Neural progenitor cell (in vitro differentiated cells): ENCODE results near the gene UROS. TPM values are rescaled to one million over a fixed set of nuclear protein-coding genes. Genes with fewer than 3 reads are reported as not detected.

Source experiments
- DNase-seq: peaks from one replicate; pipeline ENCODE4 v3.0.0-alpha.2; 2016; ENCODE audit warnings: low spot score
- H2AFZ ChIP-seq: fragments of 200-600 bp; sonication (generic); replicated peaks from 2 replicates; pipeline ENCODE4 v1.6.1; 2016; ENCODE audit warnings: antibody characterized with exemption
- H3F3A ChIP-seq: fragments of 200-600 bp; sonication (generic); 2 replicates; pipeline ENCODE4 v1.6.1; 2016; ENCODE audit warnings: antibody characterized with exemption, low read depth
- H3K27ac ChIP-seq: fragments of 200-600 bp; sonication (generic); 2 replicates; pipeline ENCODE4 v1.5.1; 2016; ENCODE audit warnings: mild to moderate bottlenecking
- H3K27me3 ChIP-seq: fragments of 200-600 bp; sonication (generic); 2 replicates; pipeline ENCODE4 v1.6.1; 2016; ENCODE audit warnings: mild to moderate bottlenecking, moderate library complexity
- H3K36me3 ChIP-seq: fragments of 200-600 bp; sonication (generic); 2 replicates; pipeline ENCODE4 v1.5.1; 2016
- H3K4me1 ChIP-seq: fragments of 200-600 bp; sonication (generic); 2 replicates; pipeline ENCODE4 v1.6.1; 2016; ENCODE audit warnings: mixed run types
- H3K4me2 ChIP-seq: fragments of 200-600 bp; sonication (generic); 2 replicates; pipeline ENCODE4 v1.6.1; 2016
- H3K4me3 ChIP-seq: fragments of 200-600 bp; sonication (generic); 2 replicates; pipeline ENCODE4 v1.5.1; 2016
- H3K79me2 ChIP-seq: fragments of 200-600 bp; sonication (generic); 2 replicates; pipeline ENCODE4 v1.6.1; 2016; ENCODE audit warnings: low read depth
- H3K9ac ChIP-seq: fragments of 200-600 bp; sonication (generic); 2 replicates; pipeline ENCODE4 v1.6.1; 2016
- H3K9me3 ChIP-seq: fragments of 200-600 bp; sonication (generic); 2 replicates; pipeline ENCODE4 v1.5.1; 2016; ENCODE audit warnings: low read depth
- H4K20me1 ChIP-seq: fragments of 200-600 bp; sonication (generic); 2 replicates; pipeline ENCODE4 v1.6.1; 2016; ENCODE audit warnings: low read depth
- H3K27ac Mint-ChIP-seq: 3 replicates; pipeline ENCODE4 v1.8.0; 2021; ENCODE audit warnings: mixed read lengths
- H3K27me3 Mint-ChIP-seq: 2 replicates; pipeline ENCODE4 v1.8.0; 2022; ENCODE audit warnings: low read depth, mild to moderate bottlenecking, inconsistent platforms, moderate library complexity, mixed read lengths; ENCODE audit not compliant: insufficient read depth
- H3K36me3 Mint-ChIP-seq: 3 replicates; pipeline ENCODE4 v1.8.0; 2021; ENCODE audit warnings: mixed read lengths
- H3K4me1 Mint-ChIP-seq: 3 replicates; pipeline ENCODE4 v1.8.0; 2021; ENCODE audit warnings: mixed read lengths
- H3K4me3 Mint-ChIP-seq: 3 replicates; pipeline ENCODE4 v1.8.0; 2021; ENCODE audit warnings: mild to moderate bottlenecking, moderate library complexity, mixed read lengths
- H3K9me3 Mint-ChIP-seq: 3 replicates; pipeline ENCODE4 v1.8.0; 2020; ENCODE audit warnings: mixed read lengths
- CTCF ChIP-seq: fragments of 200-600 bp; sonication (generic); IDR thresholded peaks from 2 replicates; pipeline ENCODE4 v1.5.1; 2017; ENCODE audit warnings: antibody characterized with exemption, mild to moderate bottlenecking
- EZH2 ChIP-seq: fragments of 200-600 bp; sonication (generic); IDR thresholded peaks from 2 replicates; pipeline ENCODE4 v1.6.1; 2017; ENCODE audit warnings: antibody characterized with exemption, mild to moderate bottlenecking, moderate library complexity
- EZH2phosphoT487 ChIP-seq: fragments of 200-600 bp; sonication (generic); IDR thresholded peaks from 2 replicates; pipeline ENCODE4 v1.6.1; 2017; ENCODE audit warnings: antibody characterized with exemption
- total RNA-seq: library from RNA; depleted of rRNA; stranded (reverse); fragments of >200 nt; gene quantifications from 2 replicates; pipeline ENCODE4 v1.2.3, GENCODE V29; 2015; ENCODE audit warnings: low replicate concordance

Gene UROS
- total RNA-seq, 1 donor from 2014 or later = 82.2 TPM

DNA sequence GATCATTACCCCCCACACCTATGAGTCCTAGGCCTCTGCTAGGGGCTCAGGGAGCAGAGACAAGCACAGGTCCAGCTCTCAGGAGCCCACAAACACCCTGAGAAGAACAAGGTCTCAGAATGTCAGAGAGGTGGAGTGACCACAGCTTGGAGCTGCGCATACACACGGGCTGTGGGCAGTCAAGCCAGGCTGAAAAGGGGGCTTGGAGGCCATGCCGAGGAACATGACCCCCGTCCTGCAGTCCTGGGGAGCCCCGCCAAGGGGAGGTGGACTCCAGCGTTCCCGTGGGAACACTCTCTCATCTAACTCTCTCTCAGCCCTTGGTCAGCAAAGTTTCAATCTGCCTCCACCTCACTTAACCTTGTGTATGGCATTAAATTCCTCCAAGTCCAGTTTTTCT is 39.6 kb downstream of the UROS start:
- H3K4me1 ChIP-seq = no peaks in the 10 kb centered on the region
- H3K4me2 ChIP-seq = no peak overlapping the region
- DNase-seq = no peak
- TF ChIP-seq EZH2 (no peak), EZH2phosphoT487 (no peak), CTCF (no peak)
- no peaks in the 10 kb centered on the region for H3F3A ChIP-seq
- no peak overlapping the region for H3K9ac ChIP-seq
- no peak overlapping the region for H3K4me3 ChIP-seq
- no peak overlapping the region for H3K27ac ChIP-seq
- no peak overlapping the region for H2AFZ ChIP-seq
- H3K9me3 ChIP-seq = no peaks in the 10 kb centered on the region
- no peaks in the 10 kb centered on the region for H3K27me3 ChIP-seq
- H3K36me3 ChIP-seq = no peaks in the 10 kb centered on the region
- H3K9me3 Mint-ChIP-seq = peaks cover 6% of the 10 kb centered on the region
- peak overlapping the region; percentile 93 for H3K27ac Mint-ChIP-seq
- H3K36me3 Mint-ChIP-seq = peaks cover 3% of the 10 kb centered on the region
- H3K79me2 ChIP-seq = no peaks in the 10 kb centered on the region
- peaks cover 21% of the 10 kb centered on the region for H3K4me1 Mint-ChIP-seq
- H3K27me3 Mint-ChIP-seq = peaks cover 2% of the 10 kb centered on the region
- no peak overlapping the region for H3K4me3 Mint-ChIP-seq
- no peaks in the 10 kb centered on the region for H4K20me1 ChIP-seq

DNA sequence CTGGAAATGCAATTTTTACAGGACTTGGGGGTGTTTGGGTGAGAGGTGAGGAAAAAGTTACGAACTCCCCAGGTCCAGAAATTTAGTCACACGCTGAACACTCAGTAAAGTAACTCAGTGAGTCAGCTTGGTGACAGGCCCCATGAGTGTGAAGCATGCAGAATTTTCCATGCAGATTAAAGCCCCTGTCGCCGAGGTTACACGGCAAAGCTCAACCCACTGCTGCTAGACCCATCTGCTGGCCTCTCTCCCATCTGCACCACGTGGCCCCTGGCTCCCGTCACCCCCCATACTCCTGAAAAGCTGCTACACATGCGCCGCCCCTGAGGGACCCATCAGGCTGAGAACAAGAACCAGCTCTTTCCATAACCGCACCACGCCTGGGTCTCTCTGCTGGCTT is 40.4 kb downstream of the UROS start:
- peaks cover 4% of the 10 kb centered on the region for H3K27me3 Mint-ChIP-seq
- Histone ChIP-seq H3K4me2 (no peak overlapping the region), H4K20me1 (no peaks in the 10 kb centered on the region), H3K27me3 (no peaks in the 10 kb centered on the region), H3K79me2 (no peaks in the 10 kb centered on the region), H2AFZ (no peak overlapping the region), H3K36me3 (no peaks in the 10 kb centered on the region), H3F3A (no peaks in the 10 kb centered on the region), H3K27ac (no peak overlapping the region), H3K9me3 (no peaks in the 10 kb centered on the region), H3K4me1 (no peaks in the 10 kb centered on the region), H3K4me3 (no peak overlapping the region), H3K9ac (no peak overlapping the region)
- peaks cover under 1% of the 10 kb centered on the region for H3K36me3 Mint-ChIP-seq
- peaks cover 6% of the 10 kb centered on the region for H3K9me3 Mint-ChIP-seq
- DNase-seq = no peak
- peak overlapping the region; percentile 57 for H3K4me3 Mint-ChIP-seq
- TF ChIP-seq CTCF = no peak
- no peak for TF ChIP-seq EZH2phosphoT487
- TF ChIP-seq EZH2 = no peak
- peak overlapping the region; percentile 93 for H3K27ac Mint-ChIP-seq
- H3K4me1 Mint-ChIP-seq = peaks cover 18% of the 10 kb centered on the region

- H3K27me3 ChIP-seq = no peaks in the 10 kb centered on the region
- H3F3A ChIP-seq = no peaks in the 10 kb centered on the region
- no peaks in the 10 kb centered on the region for H3K9me3 ChIP-seq
- H3K4me1 ChIP-seq = no peaks in the 10 kb centered on the region
- Mint-ChIP-seq H3K27ac (peak overlapping the region; percentile 93), H3K36me3 (no peaks in the 10 kb centered on the region), H3K4me3 (no peak overlapping the region), H3K27me3 (peaks cover 4% of the 10 kb centered on the region), H3K9me3 (peaks cover 6% of the 10 kb centered on the region), H3K4me1 (peaks cover 18% of the 10 kb centered on the region)
- no peak for DNase-seq
- H3K36me3 ChIP-seq = no peaks in the 10 kb centered on the region
- H3K79me2 ChIP-seq = no peaks in the 10 kb centered on the region
- no peak overlapping the region for H3K9ac ChIP-seq
- H3K4me2 ChIP-seq = no peak overlapping the region
- TF ChIP-seq EZH2phosphoT487 (no peak), EZH2 (no peak), CTCF (no peak)
- no peak overlapping the region for H2AFZ ChIP-seq
- no peak overlapping the region for H3K4me3 ChIP-seq
- no peak overlapping the region for H3K27ac ChIP-seq
- H4K20me1 ChIP-seq = no peaks in the 10 kb centered on the region
These were observed 41.0 kb downstream of the UROS start for GRCh38 chr10:125782054-125782453.
